Activated naive CD4-positive, alpha-beta T cell treated with anti-CD3 and anti-CD28 coated beads, Interleukin-2, amount 10 ng/mL, durations not matched to agents 7 days and 5 days (primary cell): ENCODE data around the gene CLINT1.

Experiments used
- CTCF ChIA-PET: fragments of 350-600 bp; sonication (Branson Sonifier 250); formaldehyde crosslinking; loops from one replicate; lab custom pipeline; 2021; ENCODE audit warnings: antibody characterized with exemption; lab: Charles Lee
- DNase-seq: peaks from one replicate; pipeline ENCODE4 v3.0.0-alpha.2; 2020
- H3K27ac Mint-ChIP-seq: one replicate; pipeline ENCODE4 v1.8.0; 2021; ENCODE audit warnings: mild to moderate bottlenecking, moderate library complexity, mixed read lengths
- H3K27me3 Mint-ChIP-seq: one replicate; pipeline ENCODE4 v1.8.0; 2021; ENCODE audit warnings: mild to moderate bottlenecking, mixed read lengths
- H3K36me3 Mint-ChIP-seq: one replicate; pipeline ENCODE4 v1.8.0; 2021; ENCODE audit warnings: mixed read lengths
- H3K4me1 Mint-ChIP-seq: one replicate; pipeline ENCODE4 v1.8.0; 2021; ENCODE audit warnings: mixed read lengths
- H3K4me3 Mint-ChIP-seq: one replicate; pipeline ENCODE4 v1.8.0; 2021; ENCODE audit warnings: mild to moderate bottlenecking, moderate library complexity, mixed read lengths
- H3K9me3 Mint-ChIP-seq: one replicate; pipeline ENCODE4 v1.8.0; 2021; ENCODE audit warnings: mixed read lengths

CLINT1 gene

DNA sequence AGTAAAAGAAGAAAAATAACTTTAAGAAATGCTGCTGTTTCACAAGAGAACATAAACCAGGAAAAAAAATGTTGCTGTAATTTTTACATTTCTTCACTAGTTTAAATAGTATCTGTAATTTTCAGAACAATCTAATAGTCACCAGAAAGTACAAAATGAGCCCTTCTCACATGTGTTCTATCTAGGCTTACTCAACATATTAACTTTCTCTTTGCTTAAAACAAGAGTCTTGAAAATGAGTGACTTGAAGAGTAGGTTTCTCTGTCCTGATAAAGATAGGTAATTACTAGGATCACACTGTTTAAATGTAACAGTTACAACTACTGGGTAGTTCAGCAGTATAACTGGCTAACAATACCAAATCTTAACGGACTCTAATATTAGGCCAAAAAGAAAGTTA lies 37.5 kb downstream of the CLINT1 start:
- no peaks in the 10 kb centered on the region for H3K27me3 Mint-ChIP-seq
- CTCF ChIA-PET: no interaction called here
- H3K4me1 Mint-ChIP-seq: peaks cover 12% of the 10 kb centered on the region
- peaks cover 15% of the 10 kb centered on the region for H3K36me3 Mint-ChIP-seq
- no peak for DNase-seq
- H3K9me3 Mint-ChIP-seq: peaks cover 2% of the 10 kb centered on the region
- H3K27ac Mint-ChIP-seq: no peak overlapping the region
- no peak overlapping the region for H3K4me3 Mint-ChIP-seq

- Mint-ChIP-seq H3K4me1 (peaks cover 12% of the 10 kb centered on the region), H3K9me3 (peaks cover 2% of the 10 kb centered on the region), H3K4me3 (no peak overlapping the region), H3K27me3 (no peaks in the 10 kb centered on the region), H3K36me3 (peaks cover 15% of the 10 kb centered on the region), H3K27ac (no peak overlapping the region)
- CTCF ChIA-PET: interaction anchor here (1.0 to 1.5 kb wide), 7 partner anchors 9 to 174 kb away, joined by 3 to 11 read pairs (median 5); no protein-coding TSS in a partner anchor
- peak; percentile 25 for DNase-seq
Measured at GRCh38 chr5:157820593-157821252, 38.2 kb downstream of the CLINT1 start.

GRCh38 chr5:157819502-157820115 lies 39.3 kb downstream of the CLINT1 start:
- H3K27me3 Mint-ChIP-seq: no peaks in the 10 kb centered on the region
- no peak for DNase-seq
- H3K9me3 Mint-ChIP-seq: peaks cover 2% of the 10 kb centered on the region
- H3K4me3 Mint-ChIP-seq: no peak overlapping the region
- CTCF ChIA-PET: interaction anchor here (1.0 to 1.5 kb wide), 7 partner anchors 10 to 175 kb away, joined by 3 to 11 read pairs (median 5); no protein-coding TSS in a partner anchor
- peaks cover 17% of the 10 kb centered on the region for H3K36me3 Mint-ChIP-seq
- H3K4me1 Mint-ChIP-seq: peaks cover 12% of the 10 kb centered on the region
- no peak overlapping the region for H3K27ac Mint-ChIP-seq

GRCh38 chr5:157818368-157818767 lies 40.6 kb downstream of the CLINT1 start:
- no peak for DNase-seq
- Mint-ChIP-seq H3K27ac (no peak overlapping the region), H3K36me3 (peaks cover 18% of the 10 kb centered on the region), H3K4me1 (peaks cover 12% of the 10 kb centered on the region), H3K9me3 (peaks cover 2% of the 10 kb centered on the region), H3K4me3 (no peak overlapping the region), H3K27me3 (no peaks in the 10 kb centered on the region)
- CTCF ChIA-PET: interaction anchor here (0.7 to 2.8 kb wide), 7 partner anchors 15 to 177 kb away, joined by 3 to 39 read pairs (median 7); no protein-coding TSS in a partner anchor

GRCh38 chr5:157817928-157818327 lies 41.0 kb downstream of the CLINT1 start:
- Mint-ChIP-seq H3K9me3 (peaks cover 2% of the 10 kb centered on the region), H3K4me1 (peaks cover 12% of the 10 kb centered on the region), H3K4me3 (no peak overlapping the region), H3K36me3 (peaks cover 22% of the 10 kb centered on the region), H3K27ac (no peak overlapping the region), H3K27me3 (no peaks in the 10 kb centered on the region)
- DNase-seq: no peak
- CTCF ChIA-PET: interaction anchor here (1.3 to 2.8 kb wide), 10 partner anchors 11 to 177 kb away, joined by 3 to 39 read pairs (median 8); no protein-coding TSS in a partner anchor

GRCh38 chr5:157817387-157817702 lies 41.6 kb downstream of the CLINT1 start:
- Mint-ChIP-seq H3K4me3 (no peak overlapping the region), H3K27ac (no peak overlapping the region), H3K27me3 (no peaks in the 10 kb centered on the region), H3K4me1 (peaks cover 12% of the 10 kb centered on the region), H3K36me3 (peaks cover 26% of the 10 kb centered on the region), H3K9me3 (peaks cover 2% of the 10 kb centered on the region)
- CTCF ChIA-PET: interaction anchor here (0.6 to 2.8 kb wide), 12 partner anchors 11 to 1635 kb away, joined by 3 to 39 read pairs (median 6); no protein-coding TSS in a partner anchor
- DNase-seq: no peak

- H3K4me3 Mint-ChIP-seq: no peak overlapping the region
- no peaks in the 10 kb centered on the region for H3K9me3 Mint-ChIP-seq
- DNase-seq: no peak
- CTCF ChIA-PET: interaction anchor here (0.6 to 2.8 kb wide), 12 partner anchors 12 to 1635 kb away, joined by 3 to 39 read pairs (median 6); no protein-coding TSS in a partner anchor
- no peak overlapping the region for H3K27ac Mint-ChIP-seq
- H3K36me3 Mint-ChIP-seq: peaks cover 28% of the 10 kb centered on the region
- H3K4me1 Mint-ChIP-seq: peaks cover 8% of the 10 kb centered on the region
- H3K27me3 Mint-ChIP-seq: no peaks in the 10 kb centered on the region
Measured at GRCh38 chr5:157816682-157817386, 42.1 kb downstream of the CLINT1 start.

- CTCF ChIA-PET: interaction anchor here (0.7 to 5.1 kb wide), 4 partner anchors 40 to 263 kb away, joined by 3 to 32 read pairs (median 6); no protein-coding TSS in a partner anchor
- no peak for DNase-seq
- Mint-ChIP-seq H3K27me3 (no peaks in the 10 kb centered on the region), H3K27ac (no peak overlapping the region), H3K4me1 (no peaks in the 10 kb centered on the region), H3K9me3 (no peaks in the 10 kb centered on the region), H3K36me3 (peaks cover 41% of the 10 kb centered on the region), H3K4me3 (no peak overlapping the region)
Measured at GRCh38 chr5:157812086-157812485, 46.9 kb downstream of the CLINT1 start.

DNA sequence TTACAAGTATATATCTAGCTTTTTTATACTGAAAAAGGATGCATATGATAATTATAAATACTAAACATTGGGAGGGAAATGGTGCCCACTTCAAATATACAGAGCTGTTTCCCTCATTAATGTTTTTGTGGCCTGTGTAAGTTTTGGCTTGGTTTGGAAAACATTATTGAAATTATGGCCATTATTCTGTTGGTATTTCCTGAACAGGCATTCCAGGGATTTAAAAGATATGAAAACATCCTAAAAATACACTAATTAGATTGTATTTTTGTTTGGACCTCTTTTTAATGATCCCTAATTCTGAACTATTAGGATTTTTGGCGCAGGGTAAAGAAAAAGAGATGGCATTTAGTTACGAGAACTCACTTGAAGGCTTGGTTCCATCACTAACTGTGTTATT lies 50.9 kb downstream of the CLINT1 start:
- Mint-ChIP-seq H3K4me3 (no peak overlapping the region), H3K4me1 (no peaks in the 10 kb centered on the region), H3K9me3 (no peaks in the 10 kb centered on the region), H3K36me3 (peaks cover 48% of the 10 kb centered on the region), H3K27ac (no peak overlapping the region), H3K27me3 (no peaks in the 10 kb centered on the region)
- CTCF ChIA-PET: interaction anchor here (0.6 to 2.6 kb wide), 2 partner anchors 141 to 276 kb away, joined by 3 to 9 read pairs; no protein-coding TSS in a partner anchor
- no peak for DNase-seq

GRCh38 chr5:157802736-157803135 lies 56.2 kb downstream of the CLINT1 start:
- no peaks in the 10 kb centered on the region for H3K9me3 Mint-ChIP-seq
- H3K27me3 Mint-ChIP-seq: no peaks in the 10 kb centered on the region
- H3K4me3 Mint-ChIP-seq: no peak overlapping the region
- no peaks in the 10 kb centered on the region for H3K4me1 Mint-ChIP-seq
- CTCF ChIA-PET: no interaction called here
- H3K36me3 Mint-ChIP-seq: peaks cover 28% of the 10 kb centered on the region
- H3K27ac Mint-ChIP-seq: no peak overlapping the region
- no peak for DNase-seq

DNA sequence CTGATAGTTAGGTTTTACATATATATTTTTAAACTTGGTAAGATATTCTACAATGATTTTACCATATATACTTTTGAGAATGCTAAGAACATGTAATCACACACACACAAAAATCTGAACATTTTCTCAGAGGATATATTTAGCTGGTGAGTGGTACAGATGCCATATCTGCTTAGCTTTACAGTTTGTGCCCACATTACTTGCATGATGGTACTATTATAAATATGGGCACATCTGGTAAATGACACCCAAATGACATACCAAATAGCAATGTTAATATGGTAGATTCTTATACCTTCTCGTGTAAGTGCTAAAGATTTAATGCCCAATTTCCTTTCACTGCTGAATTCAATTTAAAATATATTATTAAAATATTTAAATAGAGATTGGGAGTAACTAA lies 58.8 kb downstream of the CLINT1 start:
- Mint-ChIP-seq H3K9me3 (no peaks in the 10 kb centered on the region), H3K36me3 (peaks cover 30% of the 10 kb centered on the region), H3K27ac (no peak overlapping the region), H3K4me3 (no peak overlapping the region), H3K27me3 (no peaks in the 10 kb centered on the region), H3K4me1 (no peaks in the 10 kb centered on the region)
- DNase-seq: no peak
- CTCF ChIA-PET: no interaction called here

- CTCF ChIA-PET: no interaction called here
- Mint-ChIP-seq H3K9me3 (no peaks in the 10 kb centered on the region), H3K4me3 (no peak overlapping the region), H3K4me1 (no peaks in the 10 kb centered on the region), H3K36me3 (peaks cover 30% of the 10 kb centered on the region), H3K27ac (no peak overlapping the region), H3K27me3 (no peaks in the 10 kb centered on the region)
- no peak for DNase-seq
Measured at GRCh38 chr5:157799578-157799977, 59.4 kb downstream of the CLINT1 start.

DNA sequence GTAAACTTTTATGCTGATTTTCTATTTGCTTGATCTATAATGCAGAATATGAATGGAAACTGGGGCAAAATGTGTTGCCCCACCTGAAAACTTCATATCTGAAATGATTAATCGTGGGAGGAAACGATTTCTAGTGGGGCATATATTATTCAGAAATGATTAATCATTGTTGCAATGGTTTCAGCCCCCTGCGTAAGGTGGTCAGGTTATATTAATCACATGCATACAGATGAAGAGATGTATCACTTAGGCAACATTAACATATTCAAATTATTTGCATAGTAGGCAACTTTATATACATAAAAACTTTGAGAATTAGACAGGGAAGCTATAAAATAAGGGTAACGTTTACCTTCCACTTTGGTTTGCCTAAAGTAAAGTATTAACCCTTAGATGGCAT lies 65.6 kb downstream of the CLINT1 start:
- CTCF ChIA-PET: interaction anchor here (0.6 to 1.3 kb wide), 3 partner anchors 18 to 156 kb away, joined by 3 read pairs; no protein-coding TSS in a partner anchor
- no peak overlapping the region for H3K27ac Mint-ChIP-seq
- no peak overlapping the region for H3K4me3 Mint-ChIP-seq

DNA sequence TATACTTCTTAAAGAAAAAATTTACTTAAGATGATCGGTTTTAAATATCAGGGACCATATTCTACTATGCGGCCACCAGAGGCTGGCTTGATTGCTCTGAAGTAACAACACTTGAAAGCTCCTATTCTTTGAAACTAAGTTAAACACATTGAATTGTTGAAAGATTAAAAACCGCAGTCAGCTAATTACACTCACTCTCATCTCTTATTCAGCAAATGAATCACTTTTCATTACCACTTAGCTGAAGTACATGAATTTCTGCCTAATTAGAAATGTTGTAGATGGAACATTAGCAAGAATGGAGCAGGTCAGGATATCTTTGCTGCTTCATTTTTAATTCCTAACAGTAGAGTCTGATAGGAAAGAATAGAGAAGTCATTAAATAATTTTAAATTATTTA lies 73.1 kb downstream of the CLINT1 start:
- Mint-ChIP-seq H3K4me1 (no peaks in the 10 kb centered on the region), H3K4me3 (no peak overlapping the region), H3K9me3 (no peaks in the 10 kb centered on the region), H3K27me3 (no peaks in the 10 kb centered on the region), H3K36me3 (peaks cover 28% of the 10 kb centered on the region), H3K27ac (no peak overlapping the region)
- CTCF ChIA-PET: interaction anchor here (0.7 kb wide), 1 partner anchor 379 kb away, joined by 3 read pairs; no protein-coding TSS in a partner anchor
- no peak for DNase-seq

More for the DNA sequence above, 65.6 kb downstream of the CLINT1 start:
- Mint-ChIP-seq H3K4me1 (no peaks in the 10 kb centered on the region), H3K27me3 (no peaks in the 10 kb centered on the region), H3K36me3 (peaks cover 37% of the 10 kb centered on the region), H3K9me3 (no peaks in the 10 kb centered on the region)
- DNase-seq: no peak
